ENCODE results near the gene RAPGEF6. TPM values are rescaled to one million over a fixed set of nuclear protein-coding genes. Genes with fewer than 3 reads are reported as not detected.

Gene RAPGEF6
- total and polyA plus RNA-seq, 2 of the 4 experiments (the other 2 are of a cell fraction): 5.8 to 18.8 TPM

DNA sequence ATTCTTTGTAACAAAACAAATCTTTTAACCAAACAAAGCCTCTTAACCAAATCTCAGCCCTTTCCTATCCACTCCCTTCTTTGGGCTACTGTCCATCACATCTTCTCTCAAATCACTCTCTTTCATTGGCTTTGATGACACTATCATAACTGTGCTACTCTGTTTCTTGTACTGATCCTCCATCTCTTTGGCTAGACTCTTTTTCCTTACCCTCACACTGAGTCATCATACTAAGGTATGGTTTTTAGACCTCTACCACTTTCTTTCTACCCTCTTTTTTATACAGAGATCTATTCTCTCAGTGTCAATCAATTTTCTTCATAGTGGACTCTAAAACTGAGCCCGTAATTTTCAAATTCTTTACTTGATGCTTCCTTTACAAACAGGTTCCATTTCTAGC, 174.9 kb downstream of the RAPGEF6 start:
- Histone ChIP-seq H3K9me1 (ENCODE audit: insufficient read depth, low read length) (0 out of 2 replicates have a peak, but pooled peaks cover 3% of the 10 kb centered on the region), H4K20me1 (ENCODE audit: insufficient read depth, low read length) (no peaks in the 10 kb centered on the region), H3K4me3 (ENCODE audit: insufficient read depth, low read depth, low read length) (no peak overlapping the region), H3K36me3 (ENCODE audit: control insufficient read depth, insufficient read depth, low read length) (peaks cover 3% of the 10 kb centered on the region), H3K27ac (ENCODE audit: insufficient read depth, low read length) (no peak overlapping the region), H3K4ac (ENCODE audit: low read depth, low read length) (no peak overlapping the region), H3K27me3 (ENCODE audit: control insufficient read depth, insufficient read depth, low read length) (no peaks in the 10 kb centered on the region), H3K18ac (ENCODE audit: low read depth, low read length) (no peak overlapping the region), H3K4me2 (ENCODE audit: low read depth, low read length) (no peak overlapping the region), H2AFZ (replicated peaks; ENCODE audit: low read length, poor library complexity) (no peak overlapping the region), H3K4me1 (ENCODE audit: control insufficient read depth, insufficient read depth, low read length) (no peaks in the 10 kb centered on the region), H4K8ac (ENCODE audit: low read depth in 2 of 2, low read length in 2 of 2) (no peak overlapping the region), H2BK20ac (ENCODE audit: low read depth, low read length) (no peak overlapping the region), H3K23ac (ENCODE audit: low read depth, low read length) (no peak overlapping the region), H3K79me1 (ENCODE audit: low read depth in 1 of 2, low read length in 2 of 2) (peaks cover 0 to 3% of the 10 kb centered on the region in 2 experiments; a peak in 2 of 4 replicates), H2AK5ac (ENCODE audit: low read depth, low read length) (no peak overlapping the region), H2BK120ac (ENCODE audit: low read depth, low read length) (no peak overlapping the region), H3K14ac (replicated peaks; ENCODE audit: low read depth, low read length) (no peak overlapping the region), H3K9ac (ENCODE audit: low read depth, low read length) (no peak overlapping the region), H2BK15ac (ENCODE audit: low read depth, low read length) (no peak overlapping the region), H4K5ac (ENCODE audit: low read depth, low read length) (no peak overlapping the region), H2BK5ac (ENCODE audit: low read depth, low read length, poor library complexity, severe bottlenecking) (no peak overlapping the region), H4K91ac (ENCODE audit: insufficient read depth, low read depth, low read length) (no peak overlapping the region), H3K9me3 (ENCODE audit: control insufficient read depth, insufficient read depth, low read length) (no peaks in the 10 kb centered on the region), H3K56ac (ENCODE audit: extremely low read depth, insufficient read depth, low read length) (no peak overlapping the region), H2AK9ac (replicated peaks; ENCODE audit: low read depth, low read length, poor library complexity) (no peak overlapping the region)
- ATAC-seq (ENCODE audit: low read depth) (no peak), DNase-seq (no peak)
- ChIA-PET CTCF (interaction anchor here (0.7 kb wide), 1 partner anchor 26 kb away, joined by 3 read pairs; no protein-coding TSS in a partner anchor), POLR2A (ENCODE audit: unreplicated experiment) (no interaction called here)
- BruUV-seq (replicated peaks): no TSS peak
- intact Hi-C loops (cut with micrococcal nuclease): no loop called here
- dilution Hi-C loops (cut with HindIII; ENCODE audit: low sequenced_read_pairs, unreplicated experiment): no loop called here
- in situ Hi-C loops (cut with MboI; ENCODE audit: low sequenced_read_pairs): no loop called here
- TF ChIP-seq FOS (IDR thresholded peaks at IDR 0.05; ENCODE audit: low read depth, low read length) (no peak), POLR2A (IDR thresholded peaks at IDR 0.05; ENCODE audit: low read depth, low read length) (no peak), SMC3 (IDR thresholded peaks at IDR 0.05; ENCODE audit: low read depth, low read length) (no peak), CHD1 (IDR thresholded peaks at IDR 0.05; ENCODE audit: low read depth, low read length) (no peak), RFX5 (IDR thresholded peaks at IDR 0.05; ENCODE audit: low read depth, low read length) (no peak), MAFK (IDR thresholded peaks at IDR 0.05; ENCODE audit: low read depth, low read length) (no peak), MXI1 (IDR thresholded peaks at IDR 0.05; ENCODE audit: borderline replicate concordance, low read depth, low read length) (no peak), RCOR1 (IDR thresholded peaks at IDR 0.05; ENCODE audit: insufficient replicate concordance, low read length) (no peak)
- TF ChIP-seq, protein P1, sequence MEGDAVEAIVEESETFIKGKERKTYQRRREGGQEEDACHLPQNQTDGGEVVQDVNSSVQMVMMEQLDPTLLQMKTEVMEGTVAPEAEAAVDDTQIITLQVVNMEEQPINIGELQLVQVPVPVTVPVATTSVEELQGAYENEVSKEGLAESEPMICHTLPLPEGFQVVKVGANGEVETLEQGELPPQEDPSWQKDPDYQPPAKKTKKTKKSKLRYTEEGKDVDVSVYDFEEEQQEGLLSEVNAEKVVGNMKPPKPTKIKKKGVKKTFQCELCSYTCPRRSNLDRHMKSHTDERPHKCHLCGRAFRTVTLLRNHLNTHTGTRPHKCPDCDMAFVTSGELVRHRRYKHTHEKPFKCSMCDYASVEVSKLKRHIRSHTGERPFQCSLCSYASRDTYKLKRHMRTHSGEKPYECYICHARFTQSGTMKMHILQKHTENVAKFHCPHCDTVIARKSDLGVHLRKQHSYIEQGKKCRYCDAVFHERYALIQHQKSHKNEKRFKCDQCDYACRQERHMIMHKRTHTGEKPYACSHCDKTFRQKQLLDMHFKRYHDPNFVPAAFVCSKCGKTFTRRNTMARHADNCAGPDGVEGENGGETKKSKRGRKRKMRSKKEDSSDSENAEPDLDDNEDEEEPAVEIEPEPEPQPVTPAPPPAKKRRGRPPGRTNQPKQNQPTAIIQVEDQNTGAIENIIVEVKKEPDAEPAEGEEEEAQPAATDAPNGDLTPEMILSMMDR (conservative IDR thresholded peaks at IDR 0.05; ENCODE audit: low read depth, low read length): no peak
- TF ChIP-seq, protein P2, sequence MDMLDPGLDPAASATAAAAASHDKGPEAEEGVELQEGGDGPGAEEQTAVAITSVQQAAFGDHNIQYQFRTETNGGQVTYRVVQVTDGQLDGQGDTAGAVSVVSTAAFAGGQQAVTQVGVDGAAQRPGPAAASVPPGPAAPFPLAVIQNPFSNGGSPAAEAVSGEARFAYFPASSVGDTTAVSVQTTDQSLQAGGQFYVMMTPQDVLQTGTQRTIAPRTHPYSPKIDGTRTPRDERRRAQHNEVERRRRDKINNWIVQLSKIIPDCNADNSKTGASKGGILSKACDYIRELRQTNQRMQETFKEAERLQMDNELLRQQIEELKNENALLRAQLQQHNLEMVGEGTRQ (IDR thresholded peaks at IDR 0.05; ENCODE audit: low read depth, low read length): no peak
- TF ChIP-seq, protein P3, sequence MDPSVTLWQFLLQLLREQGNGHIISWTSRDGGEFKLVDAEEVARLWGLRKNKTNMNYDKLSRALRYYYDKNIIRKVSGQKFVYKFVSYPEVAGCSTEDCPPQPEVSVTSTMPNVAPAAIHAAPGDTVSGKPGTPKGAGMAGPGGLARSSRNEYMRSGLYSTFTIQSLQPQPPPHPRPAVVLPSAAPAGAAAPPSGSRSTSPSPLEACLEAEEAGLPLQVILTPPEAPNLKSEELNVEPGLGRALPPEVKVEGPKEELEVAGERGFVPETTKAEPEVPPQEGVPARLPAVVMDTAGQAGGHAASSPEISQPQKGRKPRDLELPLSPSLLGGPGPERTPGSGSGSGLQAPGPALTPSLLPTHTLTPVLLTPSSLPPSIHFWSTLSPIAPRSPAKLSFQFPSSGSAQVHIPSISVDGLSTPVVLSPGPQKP (IDR thresholded peaks at IDR 0.05; ENCODE audit: borderline replicate concordance, low read depth, low read length): no peak
- WGBS, 2 experiments (ENCODE audit: extremely low coverage in 2 of 2, insufficient read length in 1 of 2): no CpG with 5 or more reads among the region's 1 CpG

Measured in IMR-90 (cell line).